MCF 10A (cell line): ENCODE data around the gene TNS3. TPM values are rescaled to one million over a fixed set of nuclear protein-coding genes. Genes with fewer than 3 reads are reported as not detected.

Experiments used
- BruUV-seq: library from RNA; stranded (reverse); fragments of 400-500 nt; replicated peaks from 2 replicates; lab custom pipeline; 2021; lab: Mats Ljungman, UMichigan
- CTCF ChIA-PET: fragments of 300-600 bp; sonication (Branson Sonifier 250); formaldehyde crosslinking; extraction: SDS; loops from one replicate; lab custom pipeline; 2021; ENCODE audit warnings: antibody characterized with exemption, inconsistent platforms; lab: Yijun Ruan, JAX
- POLR2A ChIA-PET: fragments of 300-600, 350-650 bp; sonication (Branson Sonifier 250); formaldehyde crosslinking; extraction: SDS; loops from one replicate; lab custom pipeline; 2020; ENCODE audit warnings: antibody characterized with exemption, inconsistent platforms; lab: Yijun Ruan, JAX
- DNase-seq: peaks from one replicate; pipeline ENCODE4 v3.0.0-alpha.2; 2018; ENCODE audit not compliant: unreplicated experiment
- H3K27ac Mint-ChIP-seq: one replicate; pipeline ENCODE4 v1.8.0; 2022; ENCODE audit warnings: mild to moderate bottlenecking, low read depth, mixed read lengths; ENCODE audit not compliant: unreplicated experiment
- H3K27me3 Mint-ChIP-seq: one replicate; pipeline ENCODE4 v1.8.0; 2022; ENCODE audit warnings: mixed read lengths; ENCODE audit not compliant: insufficient read depth, unreplicated experiment
- H3K36me3 Mint-ChIP-seq: one replicate; pipeline ENCODE4 v1.8.0; 2022; ENCODE audit warnings: mild to moderate bottlenecking, moderate library complexity, mixed read lengths; ENCODE audit not compliant: insufficient read depth, unreplicated experiment
- H3K4me1 Mint-ChIP-seq: one replicate; pipeline ENCODE4 v1.8.0; 2022; ENCODE audit warnings: mixed read lengths; ENCODE audit not compliant: insufficient read depth, unreplicated experiment
- H3K4me3 Mint-ChIP-seq: one replicate; pipeline ENCODE4 v1.8.0; 2022; ENCODE audit warnings: mild to moderate bottlenecking, moderate library complexity, mixed read lengths; ENCODE audit not compliant: unreplicated experiment
- H3K9me3 Mint-ChIP-seq: one replicate; pipeline ENCODE4 v1.8.0; 2022; ENCODE audit warnings: mixed read lengths; ENCODE audit not compliant: unreplicated experiment
- CTCF ChIP-seq: fragments of 200-600 bp; IDR thresholded peaks from one replicate; pipeline ENCODE4 v1.8.0; 2022; ENCODE audit warnings: antibody characterized with exemption, mild to moderate bottlenecking; ENCODE audit not compliant: unreplicated experiment
- intact Hi-C: fragments of 100-400 bp; cut with micrococcal nuclease; formaldehyde crosslinking; loops from 2 replicates; pipeline ENCODE4 v1.14.1; 2022
- total RNA-seq: library from RNA; stranded (reverse); gene quantifications from 2 replicates; pipeline ENCODE4 v1.2.3, GENCODE V29; 2022

The TNS3 gene
- total RNA-seq, 1 experiment from 2014 or later, result 30.1 TPM

GRCh38 chr7:47534322-47535034, 47.4 kb downstream of the TNS3 start:
- Mint-ChIP-seq H3K27ac (no peak overlapping the region), H3K27me3 (no peaks in the 10 kb centered on the region), H3K36me3 (peaks cover 12% of the 10 kb centered on the region), H3K9me3 (no peaks in the 10 kb centered on the region), H3K4me1 (peaks cover 12% of the 10 kb centered on the region), H3K4me3 (no peak overlapping the region)
- no peak for DNase-seq
- TF ChIP-seq CTCF, result no peak
- intact Hi-C loops, result no loop called here
- no TSS peak for BruUV-seq
- CTCF ChIA-PET, result interaction anchor here (0.6 to 1.5 kb wide), 5 partner anchors 155 to 375 kb away, joined by 3 to 4 read pairs (median 4); no protein-coding TSS in a partner anchor
- POLR2A ChIA-PET, result interaction anchor here (0.6 to 1.7 kb wide), 7 partner anchors 18 to 336 kb away, joined by 3 to 5 read pairs (median 4); no protein-coding TSS in a partner anchor

- no peak overlapping the region for H3K27ac Mint-ChIP-seq
- CTCF ChIA-PET, result interaction anchor here (0.6 to 1.7 kb wide), 3 partner anchors 59 to 291 kb away, joined by 3 to 5 read pairs (median 3); no protein-coding TSS in a partner anchor
Measured at GRCh38 chr7:47531584-47532492, 50.1 kb downstream of the TNS3 start.

GRCh38 chr7:47529826-47530555, 51.9 kb downstream of the TNS3 start:
- ChIA-PET POLR2A (no interaction called here), CTCF (interaction anchor here (1.1 kb wide), 1 partner anchor 18 kb away, joined by 3 read pairs; no protein-coding TSS in a partner anchor)
- no peak for TF ChIP-seq CTCF
- no peak for DNase-seq
- no peak overlapping the region for H3K4me3 Mint-ChIP-seq
- no TSS peak for BruUV-seq
- H3K27ac Mint-ChIP-seq, result no peak overlapping the region
- no peaks in the 10 kb centered on the region for H3K4me1 Mint-ChIP-seq
- H3K27me3 Mint-ChIP-seq, result no peaks in the 10 kb centered on the region
- H3K9me3 Mint-ChIP-seq, result no peaks in the 10 kb centered on the region
- intact Hi-C loops, result no loop called here
- H3K36me3 Mint-ChIP-seq, result peaks cover 34% of the 10 kb centered on the region

More at GRCh38 chr7:47531584-47532492, 50.1 kb downstream of the TNS3 start:
- Mint-ChIP-seq H3K36me3 (peaks cover 23% of the 10 kb centered on the region), H3K9me3 (no peaks in the 10 kb centered on the region), H3K4me1 (no peaks in the 10 kb centered on the region), H3K27me3 (no peaks in the 10 kb centered on the region), H3K4me3 (no peak overlapping the region)
- DNase-seq, result no peak
- no peak for TF ChIP-seq CTCF
- no TSS peak for BruUV-seq
- POLR2A ChIA-PET, result interaction anchor here (0.6 kb wide), 1 partner anchor 224 kb away, joined by 3 read pairs; no protein-coding TSS in a partner anchor
- intact Hi-C loops, result no loop called here
